Prostate gland (tissue), 2 donors: Measurements from ENCODE around the gene DOP1B. TPM values are rescaled to one million over a fixed set of nuclear protein-coding genes. Genes with fewer than 3 reads are reported as not detected.

Experiments used
- DNase-seq: peaks from one replicate; pipeline ENCODE4 v3.0.0-alpha.2; 2019; ENCODE audit warnings: low spot score
- H3K27ac ChIP-seq, 2 donors: fragments of 200-600 bp; sonication (generic); 2 replicates each; pipeline ENCODE4 v1.5.1; 2017 to 2019
- H3K27me3 ChIP-seq: fragments of 200-600 bp; sonication (generic); replicated peaks from 2 replicates; pipeline ENCODE4 v1.5.1; 2019; ENCODE audit not compliant: insufficient read depth
- H3K36me3 ChIP-seq, 2 donors: fragments of 200-600 bp; sonication (generic); 1 replicate in 1 of 2; 2 replicates in 1 of 2; pipeline versions ENCODE4 v1.5.1 to v1.8.1; 2017 to 2019
- H3K4me1 ChIP-seq: fragments of 200-600 bp; sonication (generic); replicated peaks from 2 replicates; pipeline ENCODE4 v1.5.1; 2019
- H3K4me3 ChIP-seq, 2 donors: fragments of 200-600 bp; sonication (generic); 2 replicates each; pipeline ENCODE4 v1.5.1; 2017 to 2019
- H3K9me3 ChIP-seq: fragments of 200-600 bp; sonication (generic); 2 replicates; pipeline ENCODE4 v1.5.1; 2017
- POLR2A ChIP-seq: fragments of 450-650 bp; IDR thresholded peaks from one replicate; pipeline ENCODE4 v1.6.1; 2016; ENCODE audit warnings: antibody characterized with exemption, mild to moderate bottlenecking
- POLR2AphosphoS5 ChIP-seq: sonication (generic); formaldehyde crosslinking; IDR thresholded peaks from one replicate; pipeline ENCODE4 v1.6.1; 2017; ENCODE audit warnings: antibody characterized with exemption
- WGBS: methylation state at CpG from one replicate; pipeline ENCODE4 v1.1.5; 2018; 5-methylcytosine and 5-hydroxymethylcytosine counted together
- intact Hi-C: fragments of 100-400 bp; cut with DNase I; formaldehyde crosslinking; loops from one replicate; pipeline ENCODE4 v1.14.2; 2022
- total RNA-seq, 2 donors: library from RNA; depleted of rRNA; stranded (reverse); fragments of >200 nt; gene quantifications; one replicate each; pipeline ENCODE4 v1.1.0, GENCODE V29; 2016
- TF ChIP-seq, protein P1 (sequence below), 4 experiments: fragments of 200-600 bp in 2 of 4; fragments of 450-650 bp in 2 of 4; sonication (generic) in 2 of 4; IDR thresholded peaks; 1 replicate in 3 of 4; 2 replicates in 1 of 4; pipeline ENCODE4 v1.5.1; 2016 to 2019; ENCODE audit warnings: antibody characterized with exemption in 4 of 4, mild to moderate bottlenecking in 2 of 4, moderate library complexity in 2 of 4

Gene DOP1B
- total RNA-seq, 2 donors from 2014 or later: 28.4 to 93.3 TPM

- DNase-seq: no peak
- intact Hi-C loops: loop anchor here (10.0 kb wide), 1 partner anchor 95 kb away; no protein-coding TSS in a partner anchor
- TF ChIP-seq POLR2AphosphoS5 (no peak), POLR2A (no peak)
- TF ChIP-seq, protein P1, sequence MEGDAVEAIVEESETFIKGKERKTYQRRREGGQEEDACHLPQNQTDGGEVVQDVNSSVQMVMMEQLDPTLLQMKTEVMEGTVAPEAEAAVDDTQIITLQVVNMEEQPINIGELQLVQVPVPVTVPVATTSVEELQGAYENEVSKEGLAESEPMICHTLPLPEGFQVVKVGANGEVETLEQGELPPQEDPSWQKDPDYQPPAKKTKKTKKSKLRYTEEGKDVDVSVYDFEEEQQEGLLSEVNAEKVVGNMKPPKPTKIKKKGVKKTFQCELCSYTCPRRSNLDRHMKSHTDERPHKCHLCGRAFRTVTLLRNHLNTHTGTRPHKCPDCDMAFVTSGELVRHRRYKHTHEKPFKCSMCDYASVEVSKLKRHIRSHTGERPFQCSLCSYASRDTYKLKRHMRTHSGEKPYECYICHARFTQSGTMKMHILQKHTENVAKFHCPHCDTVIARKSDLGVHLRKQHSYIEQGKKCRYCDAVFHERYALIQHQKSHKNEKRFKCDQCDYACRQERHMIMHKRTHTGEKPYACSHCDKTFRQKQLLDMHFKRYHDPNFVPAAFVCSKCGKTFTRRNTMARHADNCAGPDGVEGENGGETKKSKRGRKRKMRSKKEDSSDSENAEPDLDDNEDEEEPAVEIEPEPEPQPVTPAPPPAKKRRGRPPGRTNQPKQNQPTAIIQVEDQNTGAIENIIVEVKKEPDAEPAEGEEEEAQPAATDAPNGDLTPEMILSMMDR (IDR thresholded peaks at IDR 0.05): no peak
These were observed 2.8 kb downstream of the DOP1B start for GRCh38 chr21:36159356-36159921.

DNA sequence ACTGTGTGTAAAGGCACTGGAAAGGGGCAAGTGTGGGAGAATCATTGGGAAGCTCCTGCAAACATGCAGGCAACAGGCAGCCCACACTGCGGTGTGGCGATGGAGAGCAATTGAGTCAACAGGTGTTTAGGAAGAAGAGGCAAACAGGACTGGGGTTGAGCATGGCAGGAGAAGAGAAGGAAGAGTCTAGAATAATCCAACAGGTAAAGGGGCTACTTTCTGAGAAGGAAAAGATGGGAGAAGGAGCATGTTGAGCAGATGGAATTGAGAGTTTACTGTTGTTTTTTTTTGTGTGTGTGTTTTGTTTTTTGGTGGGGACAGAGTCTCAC is 4.2 kb downstream of the DOP1B start:
- peaks cover 14% of the 10 kb centered on the region for H3K4me1 ChIP-seq
- no peaks in the 10 kb centered on the region for H3K9me3 ChIP-seq
- intact Hi-C loops: no loop called here
- 100% methylated on average over 2 of the region's 2 CpGs for WGBS
- no peak for TF ChIP-seq POLR2A
- no peak for TF ChIP-seq POLR2AphosphoS5
- TF ChIP-seq, protein P1 (IDR thresholded peaks at IDR 0.05): no peak
- H3K4me3 ChIP-seq: no peak overlapping the region
- DNase-seq: no peak
- H3K36me3 ChIP-seq: no peaks in the 10 kb centered on the region
- H3K27me3 ChIP-seq: no peaks in the 10 kb centered on the region
- H3K27ac ChIP-seq: peak overlapping the region in 1 of 2 donors; percentile 88

More at GRCh38 chr21:36159356-36159921, 2.8 kb downstream of the DOP1B start:
- Histone ChIP-seq H3K27ac (no peak overlapping the region), H3K27me3 (no peaks in the 10 kb centered on the region), H3K4me3 (no peak overlapping the region), H3K9me3 (no peaks in the 10 kb centered on the region), H3K36me3 (no peaks in the 10 kb centered on the region), H3K4me1 (peaks cover 14% of the 10 kb centered on the region)
- 81% methylated on average over 13 of the region's 13 CpGs for WGBS

GRCh38 chr21:36162631-36163030 is 6.0 kb downstream of the DOP1B start:
- H3K4me1 ChIP-seq: peaks cover 17% of the 10 kb centered on the region

DNA sequence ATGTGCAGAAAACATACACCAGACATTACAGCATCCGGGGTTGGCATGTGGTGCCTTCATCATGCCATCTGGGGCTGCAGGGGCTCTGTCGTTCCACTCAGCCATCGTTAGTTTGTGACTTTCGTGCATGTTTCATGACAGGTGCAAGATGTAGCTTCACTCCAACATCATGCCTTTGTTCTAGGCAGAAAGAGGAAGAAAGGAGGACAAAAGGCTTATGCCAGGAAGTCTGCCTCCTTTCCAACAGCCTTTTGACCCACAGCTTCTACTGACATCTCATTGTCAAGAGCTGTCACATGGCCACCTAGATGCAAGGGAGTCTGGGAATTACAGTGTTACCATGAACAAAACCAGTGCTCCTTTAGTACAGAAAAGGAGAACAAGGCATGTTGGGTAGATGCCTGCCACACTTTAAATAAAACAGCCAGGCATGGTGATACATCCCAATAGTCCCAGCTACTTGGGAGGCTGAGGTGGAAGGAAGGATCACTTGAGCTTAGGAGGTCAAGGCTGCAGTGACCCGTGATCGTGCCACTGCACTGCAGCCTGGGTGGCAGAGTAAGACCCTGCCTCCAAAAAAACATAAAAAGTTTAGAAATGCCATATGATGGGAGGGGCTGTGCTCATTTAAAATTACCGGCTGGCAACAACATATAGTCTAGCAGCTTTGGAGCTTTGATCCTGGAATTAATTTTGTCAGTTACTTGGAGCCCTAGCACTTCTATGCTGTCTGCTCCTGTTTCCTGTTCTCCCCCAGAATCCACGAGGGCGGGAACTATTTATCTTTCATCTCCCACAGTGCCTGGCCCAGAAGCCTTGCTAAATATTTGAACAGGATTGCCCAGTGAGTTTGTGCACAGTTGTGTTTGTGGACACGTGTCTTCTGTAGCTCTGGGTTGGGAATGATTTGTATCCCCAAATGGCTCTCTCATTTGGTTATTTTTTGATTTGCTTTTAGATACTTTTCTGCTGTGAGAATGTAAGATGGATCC is 7.4 kb downstream of the DOP1B start:
- Histone ChIP-seq H3K27me3 (no peaks in the 10 kb centered on the region), H3K36me3 (no peaks in the 10 kb centered on the region), H3K27ac (peak overlapping the region; percentile 50 to 88), H3K4me1 (peaks cover 17% of the 10 kb centered on the region), H3K4me3 (peak overlapping the region; percentile 0 to 13), H3K9me3 (no peaks in the 10 kb centered on the region)
- DNase-seq: peak; percentile 66
- TF ChIP-seq POLR2AphosphoS5: peak; percentile 62
- no peak for TF ChIP-seq POLR2A
- intact Hi-C loops: no loop called here
- 42% methylated on average over 10 of the region's 10 CpGs for WGBS

More at GRCh38 chr21:36162631-36163030, 6.0 kb downstream of the DOP1B start:
- no peak for TF ChIP-seq POLR2A
- TF ChIP-seq, protein P1 (IDR thresholded peaks at IDR 0.05): no peak
- TF ChIP-seq POLR2AphosphoS5: no peak
- no peaks in the 10 kb centered on the region for H3K9me3 ChIP-seq
- 95% methylated on average over 5 of the region's 5 CpGs for WGBS
- no peaks in the 10 kb centered on the region for H3K36me3 ChIP-seq
- peak overlapping the region; percentile 70 to 88 for H3K27ac ChIP-seq
- DNase-seq: no peak
- intact Hi-C loops: no loop called here
- no peaks in the 10 kb centered on the region for H3K27me3 ChIP-seq
- H3K4me3 ChIP-seq: no peak overlapping the region

- Histone ChIP-seq H3K4me3 (peak overlapping the region in 1 of 2 donors; percentile 13), H3K36me3 (no peaks in the 10 kb centered on the region), H3K27me3 (no peaks in the 10 kb centered on the region), H3K4me1 (peaks cover 17% of the 10 kb centered on the region), H3K27ac (peak overlapping the region; percentile 60 to 88), H3K9me3 (no peaks in the 10 kb centered on the region)
- 97% methylated on average over 11 of the region's 11 CpGs for WGBS
- DNase-seq: no peak
- intact Hi-C loops: no loop called here
- no peak for TF ChIP-seq POLR2AphosphoS5
- TF ChIP-seq, protein P1 (IDR thresholded peaks at IDR 0.05): no peak
- no peak for TF ChIP-seq POLR2A
These were observed 8.7 kb downstream of the DOP1B start for GRCh38 chr21:36165356-36165755.
